ENCODE results near the gene CCL3.
"Not testable (repeated sequence)": the region's sequence is repeated elsewhere in the genome, so short reads cannot be mapped to it uniquely, and the experiment has no call there.

The CCL3 gene

DNA sequence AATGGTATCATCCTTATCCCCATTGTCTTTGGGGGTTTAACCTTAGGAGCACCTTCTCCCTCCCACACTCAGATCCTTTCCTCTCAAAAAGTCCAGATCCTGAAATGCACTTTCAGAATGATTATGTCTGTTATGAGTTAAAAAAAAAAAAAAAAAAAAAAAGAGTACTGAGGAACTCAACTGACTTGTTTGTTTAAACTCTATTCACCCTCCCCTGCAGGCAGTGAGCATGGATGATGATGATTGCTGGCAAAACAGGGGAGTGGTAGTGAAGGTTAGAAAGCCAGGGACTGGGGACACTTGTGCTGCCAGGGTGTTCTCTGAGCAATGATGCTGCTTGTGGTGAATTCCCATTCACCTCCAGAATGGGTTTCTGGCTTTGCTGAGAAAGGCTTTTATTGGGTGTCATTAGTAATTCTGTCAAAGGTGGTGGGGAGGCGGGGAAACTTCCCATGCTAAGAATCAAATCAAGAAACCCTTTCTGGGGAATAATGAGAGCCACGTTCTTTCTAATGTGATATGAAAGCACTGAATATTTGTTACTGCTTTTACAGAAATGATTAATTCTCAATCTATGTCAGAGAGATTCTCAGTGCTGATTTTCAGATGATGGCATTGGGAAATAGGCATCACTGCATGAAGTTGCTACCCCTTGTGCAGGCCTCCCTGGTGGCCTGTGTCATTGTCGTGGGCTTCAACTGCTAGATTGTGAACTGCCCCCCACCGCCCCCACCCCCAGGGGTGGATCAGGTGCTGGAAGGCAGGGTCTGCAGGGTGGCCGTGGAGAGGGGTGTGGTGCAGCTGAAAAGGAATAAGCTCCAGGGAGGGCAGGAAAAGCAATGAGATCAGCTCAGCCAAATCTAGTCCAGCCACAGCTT is 27.8 kb upstream of the CCL3 start:
- DNase-seq = no peak

DNA sequence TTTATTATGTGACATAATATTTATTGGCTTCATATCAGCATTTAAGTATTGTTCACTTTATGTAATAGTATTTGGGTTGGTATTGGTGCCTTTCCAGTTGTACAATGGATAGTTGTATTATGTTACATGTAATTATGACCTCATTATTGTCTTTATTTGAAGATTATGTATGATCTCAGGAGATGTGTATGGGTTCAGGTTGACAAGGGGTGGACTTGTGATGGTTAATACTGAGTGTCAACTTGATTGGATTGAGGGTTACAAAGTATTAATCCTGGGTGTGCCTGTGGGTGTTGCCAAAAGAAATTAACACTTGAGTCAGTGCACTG is 25.7 kb upstream of the CCL3 start:
- DNase-seq = not testable (repeated sequence)

DNA sequence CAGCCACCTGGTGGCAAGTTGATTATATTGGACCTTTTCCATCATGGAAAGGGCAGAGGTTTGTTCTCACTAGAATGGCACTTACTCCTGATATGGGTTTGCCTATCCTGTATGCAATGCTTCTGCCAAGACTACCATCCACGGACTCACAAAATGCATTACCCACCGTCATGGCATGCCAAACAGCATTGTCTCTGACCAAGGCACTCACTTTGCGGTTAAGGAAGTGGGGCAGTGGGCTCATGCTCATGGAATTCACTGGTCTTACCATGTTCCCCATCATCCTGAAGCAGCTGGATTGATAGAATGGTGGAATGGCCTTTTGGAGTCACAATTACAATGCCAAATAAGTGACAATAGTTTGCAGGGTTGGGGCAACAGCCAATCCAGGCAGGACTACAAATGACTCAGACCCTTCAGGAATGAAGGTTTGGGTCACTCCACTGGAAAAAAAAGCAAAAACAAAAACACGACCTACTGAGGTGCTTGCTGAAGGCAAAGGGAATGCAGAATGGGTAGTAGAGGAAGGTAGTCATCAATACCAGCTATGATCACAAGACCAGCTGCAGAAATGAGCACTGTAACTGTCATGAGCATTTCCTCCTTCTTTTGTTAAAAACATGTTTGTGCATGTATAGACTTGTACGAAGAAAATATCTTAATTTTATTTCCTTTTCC is 25.2 kb upstream of the CCL3 start:
- not testable (repeated sequence) for DNase-seq

DNA sequence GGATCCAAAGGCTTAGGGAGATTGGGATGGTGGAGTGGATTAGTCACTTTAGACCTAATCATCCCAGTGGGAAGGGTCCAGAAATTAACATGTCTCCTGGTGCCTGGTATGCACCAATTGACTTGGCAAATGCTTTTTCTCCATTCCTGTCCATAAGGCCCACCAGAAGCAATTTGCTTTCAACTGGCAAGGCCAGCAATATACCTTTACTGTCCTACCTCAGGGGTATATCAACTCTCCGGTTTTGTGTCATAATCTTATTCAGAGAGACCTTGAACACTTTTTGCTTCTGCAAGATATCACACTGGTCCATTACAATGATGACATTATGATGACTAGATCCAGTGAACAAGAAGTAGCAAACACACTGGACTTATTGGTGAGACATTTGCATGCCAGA is 23.2 kb upstream of the CCL3 start:
- not testable (repeated sequence) for DNase-seq

DNA sequence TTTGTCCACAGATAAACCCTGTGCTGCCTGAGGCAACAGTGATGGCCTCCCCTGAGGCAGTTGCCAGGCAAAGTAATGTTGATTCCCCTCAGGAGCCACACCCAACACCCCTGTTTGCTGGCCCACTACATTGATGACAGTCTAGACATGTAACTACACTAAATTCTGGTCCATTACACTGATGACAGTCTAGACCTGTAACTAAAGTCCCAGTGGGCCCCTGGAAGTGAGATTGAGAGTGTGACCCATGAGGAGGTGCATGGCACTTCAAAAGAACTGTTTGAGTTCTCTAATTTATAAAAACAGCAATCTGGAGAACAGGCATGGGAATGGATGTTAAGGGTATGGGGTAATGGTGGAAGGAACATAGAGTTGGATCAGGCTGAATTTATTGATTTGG is 22.6 kb upstream of the CCL3 start:
- DNase-seq = no peak

DNA sequence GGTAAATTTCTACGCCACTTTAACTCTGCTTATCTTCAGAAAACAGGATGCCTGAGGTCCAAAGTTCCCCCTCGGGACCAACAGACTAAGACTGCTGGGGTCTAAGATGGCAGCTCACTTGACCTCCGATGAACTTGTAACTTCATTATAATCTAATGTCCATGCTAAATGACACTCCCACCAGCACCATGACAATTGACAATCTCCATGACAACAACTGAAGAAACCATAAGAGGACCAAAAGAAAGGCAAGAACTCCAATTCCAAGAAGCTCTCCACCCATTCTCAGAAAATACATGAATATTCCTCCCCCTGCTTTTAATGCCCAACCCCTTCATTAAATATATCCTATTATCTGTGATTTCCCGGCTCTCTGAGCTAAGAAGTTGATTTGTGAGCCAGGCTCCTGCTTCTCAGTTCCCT is 21.1 kb upstream of the CCL3 start:
- no peak for DNase-seq

DNA sequence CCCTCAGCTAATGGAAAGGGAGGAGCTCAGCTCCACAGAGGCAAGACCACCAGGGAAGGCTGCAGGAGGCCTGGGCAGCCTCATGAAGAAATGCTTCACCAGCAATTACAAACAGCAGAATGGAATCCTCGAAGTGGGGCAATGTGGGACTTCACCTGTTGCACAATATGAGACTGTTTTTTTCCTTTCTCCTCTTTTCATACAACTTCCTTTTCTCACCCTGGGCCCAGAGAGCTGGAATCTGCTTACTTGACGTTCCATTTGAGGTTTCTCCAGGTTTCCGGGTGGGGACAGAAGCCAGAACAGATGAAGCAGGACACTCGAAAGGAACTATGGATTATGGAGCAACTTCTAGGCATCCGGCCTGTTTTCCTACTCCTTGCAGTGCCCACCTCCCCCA is 18.3 kb upstream of the CCL3 start:
- DNase-seq = not testable (repeated sequence)

DNA sequence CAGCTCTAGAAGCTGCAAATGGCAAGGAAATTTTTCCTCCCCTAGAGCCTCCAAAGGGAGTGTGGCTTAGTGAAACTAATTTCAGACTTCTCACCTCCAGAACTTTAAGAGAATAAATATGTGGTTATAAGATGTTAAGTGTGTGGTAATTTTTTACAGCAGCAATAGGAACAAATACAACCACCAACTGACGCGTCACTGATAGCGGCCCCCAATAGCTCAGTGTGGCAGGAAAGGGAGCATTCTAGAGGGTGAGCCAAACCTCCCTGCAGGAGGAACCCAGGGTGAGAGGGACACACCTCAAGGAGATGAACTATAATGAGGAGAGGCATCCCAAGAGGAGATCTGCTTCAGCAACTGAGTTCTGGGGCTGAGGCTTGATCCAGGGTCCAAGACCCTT is 17.7 kb upstream of the CCL3 start:
- no peak for DNase-seq

DNA sequence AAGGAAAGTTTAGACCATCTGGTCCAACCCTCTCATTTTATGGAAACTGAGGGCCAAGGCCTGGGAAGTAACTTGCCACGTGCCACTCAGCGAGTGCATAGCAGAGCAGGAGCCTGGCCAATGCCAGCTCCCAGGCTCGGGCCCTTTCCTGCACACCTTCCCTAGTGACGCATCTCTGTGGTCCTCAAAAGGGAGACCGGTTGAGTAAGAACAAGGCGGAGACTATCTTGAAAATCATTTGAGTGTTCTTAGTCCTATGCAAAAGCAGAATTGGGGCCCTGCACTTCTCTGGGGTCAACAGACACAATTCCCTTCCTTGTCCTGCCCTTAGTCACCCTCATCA is 16.5 kb upstream of the CCL3 start:
- DNase-seq = no peak

DNA sequence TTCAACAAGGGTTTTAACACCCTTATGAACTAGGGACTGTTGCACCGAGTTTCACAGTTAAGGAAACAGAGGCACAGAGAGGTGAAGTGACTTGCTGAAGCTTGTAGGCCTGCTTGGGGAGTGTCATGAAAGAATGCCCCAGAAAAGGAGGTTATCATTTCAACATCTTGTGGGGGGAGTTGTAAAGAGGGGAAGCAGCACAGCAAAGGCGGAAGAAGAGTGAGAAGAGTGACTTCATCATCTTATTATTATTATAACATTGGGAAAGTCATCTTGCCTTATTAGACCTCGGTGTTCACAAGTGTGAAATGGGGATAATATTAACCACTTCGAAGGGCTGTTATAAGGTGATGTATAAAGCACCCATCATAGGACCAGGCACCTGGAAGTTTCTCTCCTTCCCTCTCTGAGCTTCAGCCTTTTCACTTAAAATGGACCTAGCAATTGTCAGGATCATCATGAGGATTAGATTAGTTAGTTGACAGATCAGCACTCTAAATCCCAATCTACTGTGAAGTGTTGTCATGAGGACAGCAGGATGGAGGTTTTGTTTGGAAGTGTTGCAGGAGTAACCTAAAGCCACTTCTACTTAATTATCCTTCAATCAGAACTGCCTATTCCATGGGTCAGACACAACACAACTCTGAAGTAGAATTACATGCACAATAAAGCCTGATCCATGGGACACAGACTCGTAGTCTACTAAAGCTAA is 16.0 kb upstream of the CCL3 start:
- DNase-seq = no peak

DNA sequence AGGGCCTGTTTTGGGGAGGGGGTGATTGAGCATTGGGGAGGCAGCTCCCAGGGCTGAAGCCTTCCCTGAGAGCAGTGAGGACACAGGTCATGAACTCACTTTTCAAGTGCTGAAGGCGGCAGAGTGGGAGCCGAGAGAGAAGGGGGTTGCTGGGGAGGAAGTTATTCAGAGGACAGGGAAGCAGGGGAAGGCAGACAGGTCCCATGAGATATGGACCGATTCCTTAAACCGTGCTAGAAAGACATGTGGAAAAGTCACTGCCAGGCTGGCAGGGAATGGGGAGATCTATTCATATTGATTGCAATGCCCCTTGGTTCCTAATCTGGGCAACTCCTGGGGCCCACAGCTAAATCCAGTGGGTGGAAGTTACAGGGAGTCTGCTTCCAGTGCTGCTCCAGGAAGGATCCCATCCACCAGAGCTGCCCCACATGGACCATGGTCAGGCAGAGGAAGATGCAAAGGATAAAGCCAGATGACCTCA is 14.8 kb upstream of the CCL3 start:
- DNase-seq = no peak

DNA sequence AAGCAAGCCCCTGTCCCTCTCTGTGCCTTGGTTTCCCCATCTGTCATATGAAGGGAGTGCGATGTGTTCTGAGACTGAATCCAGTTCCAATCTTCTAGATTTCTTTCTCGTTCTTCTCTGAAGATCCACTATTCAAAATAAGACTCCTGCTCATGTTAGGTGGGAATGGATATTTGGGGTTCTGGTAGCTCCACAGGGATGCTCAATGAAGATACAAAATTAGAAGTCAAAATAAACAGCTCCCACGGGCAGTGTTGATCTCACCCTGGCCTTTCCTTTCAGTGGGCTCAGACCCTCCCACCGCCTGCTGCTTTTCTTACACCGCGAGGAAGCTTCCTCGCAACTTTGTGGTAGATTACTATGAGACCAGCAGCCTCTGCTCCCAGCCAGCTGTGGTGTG is 14.3 kb upstream of the CCL3 start:
- not testable (repeated sequence) for DNase-seq

DNA sequence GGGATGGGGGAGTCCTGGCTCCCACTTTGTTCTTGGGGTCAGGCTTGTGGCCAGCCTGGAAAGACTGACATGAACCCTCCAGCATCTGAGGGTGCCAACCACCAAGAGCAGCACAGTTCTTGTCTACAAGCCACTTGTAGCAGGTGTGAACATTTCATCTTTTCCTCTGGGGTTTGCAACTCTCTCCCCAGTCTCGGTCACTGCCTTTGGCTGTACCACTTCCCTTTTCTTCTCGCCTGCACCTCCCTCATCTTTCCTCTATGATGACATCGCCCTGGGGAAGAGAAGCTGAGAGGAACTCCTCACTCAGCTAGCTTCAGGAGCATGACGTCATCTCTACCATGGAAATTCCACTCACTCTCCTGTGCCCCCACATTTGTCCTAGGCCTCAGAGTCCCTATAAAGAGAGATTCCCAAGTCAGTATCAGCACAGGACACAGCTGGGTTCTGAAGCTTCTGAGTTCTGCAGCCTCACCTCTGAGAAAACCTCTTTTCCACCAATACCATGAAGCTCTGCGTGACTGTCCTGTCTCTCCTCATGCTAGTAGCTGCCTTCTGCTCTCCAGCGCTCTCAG is 13.5 kb upstream of the CCL3 start, which contains the start of gene CCL4:
CCL4 (plus strand) TSS at position 427 of the 575 bp plus-strand sequence; CDS start at position 506, 79 bp downstream.
- not testable (repeated sequence) for DNase-seq

DNA sequence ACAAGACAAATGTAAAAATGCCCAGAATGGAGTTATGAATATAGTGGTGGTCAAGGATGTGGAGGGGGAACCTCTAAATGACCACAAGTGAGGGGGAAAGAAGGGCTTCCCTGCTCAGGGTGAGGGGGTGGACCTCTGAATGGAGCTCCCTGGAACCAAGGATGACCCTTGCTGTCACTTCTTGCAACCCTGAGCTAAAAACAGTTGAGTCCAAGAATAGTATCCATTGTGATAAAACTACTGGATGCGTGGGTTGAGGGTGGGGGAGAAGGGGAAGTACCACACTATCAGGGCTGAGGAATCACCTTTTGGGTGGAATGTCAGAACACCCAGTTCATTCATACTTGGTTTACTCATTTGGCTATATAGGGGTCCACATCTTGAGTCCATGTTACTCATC is 9.1 kb upstream of the CCL3 start:
- not testable (repeated sequence) for DNase-seq

DNA sequence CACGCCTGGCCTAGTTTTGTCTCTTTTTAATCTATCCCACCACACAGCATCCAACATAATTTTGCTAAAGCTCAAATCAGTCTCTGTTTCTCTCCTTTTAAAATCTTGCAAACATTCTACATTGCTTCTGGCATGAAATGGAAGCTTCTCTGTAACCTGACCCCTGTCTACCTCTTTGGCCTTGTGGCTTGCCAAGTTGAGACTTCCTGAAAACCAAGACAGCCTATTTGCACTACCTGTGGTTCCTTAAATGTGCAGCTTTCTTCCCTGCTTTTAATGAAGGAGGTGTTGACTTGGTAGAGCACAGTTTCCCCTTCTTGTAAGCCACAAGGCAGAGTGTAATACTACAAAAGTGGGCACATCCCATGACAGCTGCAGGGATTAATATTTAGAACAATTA is 6.0 kb upstream of the CCL3 start:
- no peak for DNase-seq

DNA sequence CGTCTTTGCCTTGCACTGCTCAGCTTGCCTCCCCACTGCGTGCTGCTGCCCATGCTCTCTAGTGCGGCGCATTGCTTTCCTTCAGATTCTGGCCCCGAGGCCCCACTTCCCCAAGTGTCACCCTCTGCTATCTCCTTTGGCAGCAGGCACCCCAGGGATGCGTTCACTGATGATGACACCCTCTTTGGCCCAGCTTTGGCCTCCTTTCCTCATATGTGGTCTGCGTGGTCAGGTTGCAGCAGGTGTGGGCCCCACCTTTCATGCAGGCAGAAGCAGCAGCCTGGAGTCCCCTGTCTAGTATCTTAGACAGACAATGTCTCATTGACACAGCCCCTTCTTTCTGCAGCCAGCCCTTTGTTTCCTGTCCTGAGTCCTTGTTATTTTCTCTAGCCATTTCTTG is 4.8 kb upstream of the CCL3 start:
- no peak for DNase-seq

DNA sequence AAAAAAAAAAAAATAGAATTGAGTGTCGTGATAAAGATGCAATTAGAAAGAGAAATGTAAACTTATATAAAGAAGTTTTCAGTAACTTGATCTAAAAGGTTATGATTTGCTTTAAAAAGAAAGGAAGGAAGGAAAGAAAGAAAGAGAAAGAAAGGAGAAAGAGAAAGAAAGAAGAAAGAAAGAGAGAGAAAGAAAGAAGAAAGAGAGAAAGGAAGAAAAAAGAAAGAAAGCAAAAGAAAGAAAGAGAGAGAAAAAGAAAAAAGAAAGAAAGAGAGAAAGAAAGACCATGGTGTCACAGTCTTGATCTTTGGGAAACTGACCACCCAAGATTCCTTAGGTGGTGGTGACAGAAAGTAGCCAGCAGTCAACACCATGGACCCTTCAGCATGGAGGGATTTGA is 4.3 kb upstream of the CCL3 start:
- no peak for DNase-seq

DNA sequence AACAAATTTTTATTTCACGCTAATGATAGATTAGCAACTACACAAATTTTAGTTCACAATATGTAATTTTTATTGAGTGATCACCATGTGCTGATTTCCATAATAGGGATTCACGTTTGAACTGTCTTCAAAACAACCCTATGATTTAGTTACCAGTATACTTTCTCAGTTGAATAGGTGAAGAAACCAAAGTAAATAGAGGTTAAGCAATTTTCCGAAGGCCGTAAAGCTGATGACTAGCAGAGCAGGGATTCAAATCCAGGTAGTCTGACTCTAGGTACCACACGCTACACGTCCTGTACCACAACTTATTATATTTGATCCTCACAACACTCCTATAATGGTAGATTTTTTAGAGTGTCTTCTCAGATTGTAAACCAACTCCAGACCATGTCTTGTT is 2.8 kb upstream of the CCL3 start:
- not testable (repeated sequence) for DNase-seq

DNA sequence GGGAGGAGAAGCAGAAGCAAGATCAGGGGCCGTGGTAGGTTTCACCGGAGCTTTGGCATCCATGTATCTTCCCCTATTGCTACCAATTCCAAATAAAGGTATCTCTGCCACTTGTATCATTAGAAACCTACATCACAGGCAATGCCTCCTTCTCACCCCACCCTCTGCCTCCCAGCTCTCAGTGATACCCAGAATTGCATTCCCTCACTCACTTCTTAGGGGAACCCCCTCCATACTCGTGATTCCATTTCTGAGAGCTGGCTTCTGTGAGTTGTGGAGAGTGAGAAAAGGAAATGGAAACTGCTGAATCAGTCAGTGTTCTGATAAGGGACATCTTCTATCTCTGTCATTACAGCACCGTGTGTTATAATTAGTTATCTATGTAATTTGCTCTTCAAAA is 2.3 kb upstream of the CCL3 start:
- no peak for DNase-seq

DNA sequence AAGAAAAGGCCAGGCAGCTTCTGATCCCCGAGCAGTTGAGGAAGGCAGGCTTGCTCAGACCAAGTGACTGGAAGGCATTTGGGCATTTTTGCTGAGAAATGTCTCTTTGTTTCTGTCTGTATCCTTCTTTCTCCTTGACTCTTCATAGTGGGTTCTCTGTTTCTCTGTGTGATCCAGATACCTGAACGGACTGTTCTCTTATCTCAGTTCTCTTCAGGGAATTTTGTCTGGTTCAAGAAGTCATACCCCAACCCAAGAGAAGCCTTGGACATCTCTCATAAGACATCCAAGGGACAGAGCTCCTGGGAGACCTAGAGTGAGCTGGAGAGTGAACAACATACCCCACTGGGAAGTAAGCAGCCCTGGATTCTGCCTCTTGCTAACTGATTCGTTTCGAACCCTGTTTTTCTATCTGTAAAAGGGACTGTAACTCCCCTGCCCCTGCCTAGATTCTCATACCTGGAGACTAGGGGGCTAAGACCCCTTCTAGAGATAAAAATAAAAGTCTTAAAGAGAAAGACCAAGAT is 541 bp downstream of the CCL3 start:
- no peak for DNase-seq

DNA sequence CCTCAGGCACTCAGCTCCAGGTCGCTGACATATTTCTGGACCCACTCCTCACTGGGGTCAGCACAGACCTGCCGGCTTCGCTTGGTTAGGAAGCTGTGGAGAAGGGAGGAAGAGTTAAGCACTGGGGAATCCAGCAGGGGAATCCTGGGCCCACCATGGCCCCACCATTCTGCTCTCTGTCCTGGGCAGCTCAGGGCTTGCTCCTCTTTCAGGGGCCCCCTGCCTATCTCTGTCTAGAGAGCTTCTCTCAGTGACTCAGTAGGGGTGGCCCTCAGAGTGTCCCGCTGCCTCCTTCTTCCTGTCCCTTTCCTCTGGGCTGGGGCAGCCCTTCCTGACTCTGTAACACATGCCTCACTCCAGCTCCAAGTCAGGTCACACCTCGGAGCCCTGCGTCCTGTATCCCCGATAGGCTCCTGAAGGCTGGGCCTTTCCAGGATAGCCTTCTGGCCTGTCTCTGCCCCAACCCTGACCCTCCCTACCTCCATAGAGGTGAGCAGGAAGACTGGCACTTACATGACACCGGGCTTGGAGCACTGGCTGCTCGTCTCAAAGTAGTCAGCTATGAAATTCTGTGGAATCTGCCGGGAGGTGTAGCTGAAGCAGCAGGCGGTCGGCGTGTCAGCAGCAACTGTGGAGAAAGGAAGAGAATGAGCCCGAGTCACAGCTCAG is 1.1 kb downstream of the CCL3 start:
- DNase-seq = no peak

Measured in right kidney (tissue), 1 donor.